HG02840 (cell line): ENCODE results near the gene MYCT1.
"Not testable (repeated sequence)": the region's sequence is repeated elsewhere in the genome, so short reads cannot be mapped to it uniquely, and the experiment has no call there.

Source experiments
- ATAC-seq: cut with Tn5 transposase; IDR thresholded peaks from one replicate; pipeline ENCODE4 v1.9.1; 2021; ENCODE audit warnings: mild to moderate bottlenecking, moderate library complexity, moderate number of reproducible peaks; ENCODE audit not compliant: unreplicated experiment, low FRiP score

MYCT1 gene

GRCh38 chr6:152697634-152698033 lies at the start of gene MYCT1:
Gene MYCT1, plus strand, starts transcription at chr6:152697897. Its CDS starts 6 bp downstream, at chr6:152697903.
- ATAC-seq, result no peak

GRCh38 chr6:152648105-152648504 lies 49.6 kb upstream of the MYCT1 start:
- no peak for ATAC-seq

GRCh38 chr6:152651986-152652385 lies 45.7 kb upstream of the MYCT1 start:
- ATAC-seq, result no peak

- no peak for ATAC-seq
Observed at GRCh38 chr6:152661776-152662175, 35.9 kb upstream of the MYCT1 start.

- ATAC-seq, result no peak
Observed at GRCh38 chr6:152669895-152670294, 27.8 kb upstream of the MYCT1 start.

GRCh38 chr6:152671171-152671570 lies 26.5 kb upstream of the MYCT1 start:
- ATAC-seq, result no peak

- no peak for ATAC-seq
Observed at GRCh38 chr6:152673236-152673635, 24.5 kb upstream of the MYCT1 start.

GRCh38 chr6:152680151-152680550 lies 17.5 kb upstream of the MYCT1 start:
- ATAC-seq, result no peak

- ATAC-seq, result no peak
Observed at GRCh38 chr6:152680879-152681517, 16.7 kb upstream of the MYCT1 start.

GRCh38 chr6:152682141-152682540 lies 15.6 kb upstream of the MYCT1 start:
- no peak for ATAC-seq

GRCh38 chr6:152682935-152683334 lies 14.8 kb upstream of the MYCT1 start:
- ATAC-seq, result not testable (repeated sequence)

GRCh38 chr6:152685819-152686218 lies 11.9 kb upstream of the MYCT1 start:
- no peak for ATAC-seq

- no peak for ATAC-seq
Observed at GRCh38 chr6:152695372-152696045, 2.2 kb upstream of the MYCT1 start.

GRCh38 chr6:152696522-152696921 lies 1.2 kb upstream of the MYCT1 start:
- ATAC-seq, result no peak

- ATAC-seq, result no peak
Observed at GRCh38 chr6:152698692-152699091, 995 bp downstream of the MYCT1 start.

- no peak for ATAC-seq
Observed at GRCh38 chr6:152700427-152700826, 2.7 kb downstream of the MYCT1 start.

GRCh38 chr6:152701081-152701862 lies 3.6 kb downstream of the MYCT1 start:
- no peak for ATAC-seq

- no peak for ATAC-seq
Observed at GRCh38 chr6:152701863-152702401, 4.2 kb downstream of the MYCT1 start.

GRCh38 chr6:152703750-152704149 lies 6.1 kb downstream of the MYCT1 start:
- not testable (repeated sequence) for ATAC-seq

GRCh38 chr6:152705327-152705726 lies 7.6 kb downstream of the MYCT1 start:
- no peak for ATAC-seq

- no peak for ATAC-seq
Observed at GRCh38 chr6:152716322-152716721, 18.6 kb downstream of the MYCT1 start.
